ENCODE results near the gene TUFT1. TPM values are rescaled to one million over a fixed set of nuclear protein-coding genes. Genes with fewer than 3 reads are reported as not detected.

The TUFT1 gene
- total and polyA plus RNA-seq, 2 of the 4 experiments (the other 2 are of a cell fraction) = 21.2 to 30.3 TPM

GRCh38 chr1:151512801-151513625, 27.1 kb upstream of the TUFT1 start:
- ChIA-PET CTCF (no interaction called here), POLR2A (ENCODE audit: unreplicated experiment) (no interaction called here)
- Histone ChIP-seq H3K9me3 (ENCODE audit: control insufficient read depth, insufficient read depth, low read length) (no peaks in the 10 kb centered on the region), H2AFZ (replicated peaks; ENCODE audit: low read length, poor library complexity) (no peak overlapping the region), H4K20me1 (ENCODE audit: insufficient read depth, low read length) (no peaks in the 10 kb centered on the region), H3K79me1 (ENCODE audit: low read depth in 1 of 2, low read length in 2 of 2) (no peaks in the 10 kb centered on the region), H2BK15ac (ENCODE audit: low read depth, low read length) (no peak overlapping the region), H3K4ac (ENCODE audit: low read depth, low read length) (no peak overlapping the region), H3K4me3 (ENCODE audit: insufficient read depth, low read depth, low read length) (no peak overlapping the region), H3K23ac (ENCODE audit: low read depth, low read length) (no peak overlapping the region; the same call in 1 of the 2 replicates), H2BK120ac (ENCODE audit: low read depth, low read length) (no peak overlapping the region), H3K9me1 (ENCODE audit: insufficient read depth, low read length) (0 out of 2 replicates have a peak, but pooled peaks cover 3% of the 10 kb centered on the region), H2AK9ac (replicated peaks; ENCODE audit: low read depth, low read length, poor library complexity) (no peak overlapping the region), H3K9ac (ENCODE audit: low read depth, low read length) (no peak overlapping the region), H4K91ac (ENCODE audit: insufficient read depth, low read depth, low read length) (no peak overlapping the region), H3K14ac (replicated peaks; ENCODE audit: low read depth, low read length) (no peak overlapping the region), H3K56ac (ENCODE audit: extremely low read depth, insufficient read depth, low read length) (no peak overlapping the region), H3K36me3 (ENCODE audit: control insufficient read depth, insufficient read depth, low read length) (no peaks in the 10 kb centered on the region), H2AK5ac (ENCODE audit: low read depth, low read length) (no peak overlapping the region; the same call in 1 of the 2 replicates), H2BK5ac (ENCODE audit: low read depth, low read length, poor library complexity, severe bottlenecking) (no peak overlapping the region), H4K8ac (ENCODE audit: low read depth in 2 of 2, low read length in 2 of 2) (no peak overlapping the region), H3K27me3 (ENCODE audit: control insufficient read depth, insufficient read depth, low read length) (peaks cover 34% of the 10 kb centered on the region), H3K18ac (ENCODE audit: low read depth, low read length) (no peak overlapping the region), H4K5ac (ENCODE audit: low read depth, low read length) (no peak overlapping the region), H3K4me1 (ENCODE audit: control insufficient read depth, insufficient read depth, low read length) (peaks cover 4% of the 10 kb centered on the region), H2BK20ac (ENCODE audit: low read depth, low read length) (no peak overlapping the region), H3K4me2 (ENCODE audit: low read depth, low read length) (no peak overlapping the region), H3K27ac (ENCODE audit: insufficient read depth, low read length) (no peak overlapping the region)
- BruUV-seq (replicated peaks) = no TSS peak
- DNase-seq = no peak
- no peak for TF ChIP-seq CHD1 (IDR thresholded peaks at IDR 0.05; ENCODE audit: low read depth, low read length)
- TF ChIP-seq SMC3 (IDR thresholded peaks at IDR 0.05; ENCODE audit: low read depth, low read length) = no peak
- intact Hi-C loops (cut with micrococcal nuclease) (loop anchor here (5.0 kb wide), 1 partner anchor 41 kb away; no protein-coding TSS in a partner anchor), dilution Hi-C loops (cut with HindIII; ENCODE audit: low sequenced_read_pairs, unreplicated experiment) (no loop called here), in situ Hi-C loops (cut with MboI; ENCODE audit: low sequenced_read_pairs) (no loop called here)
- no peak for ATAC-seq (ENCODE audit: low read depth)
- WGBS, 2 experiments (ENCODE audit: extremely low coverage in 2 of 2, insufficient read length in 1 of 2) = no CpG with 5 or more reads among the region's 8 CpGs
